LNCaP clone FGC (cell line): ENCODE data around the gene PCF11.
"Not testable (repeated sequence)": the region's sequence is repeated elsewhere in the genome, so short reads cannot be mapped to it uniquely, and the experiment has no call there.

Experiments used
- DNase-seq: peaks from one replicate; pipeline ENCODE4 v3.0.0-alpha.2; 2011; ENCODE audit warnings: low read depth
- H3K4me3 ChIP-seq: 2 replicates; pipeline ENCODE4 v1.5.1; 2011; ENCODE audit warnings: mild to moderate bottlenecking, low read depth, low read length, control low read depth
- CTCF ChIP-seq: IDR thresholded peaks from 2 replicates; pipeline ENCODE4 v1.5.1; 2012; ENCODE audit warnings: mild to moderate bottlenecking; ENCODE audit not compliant: control insufficient read depth, insufficient read depth; ENCODE audit errors: extremely low read depth

PCF11 gene

DNA sequence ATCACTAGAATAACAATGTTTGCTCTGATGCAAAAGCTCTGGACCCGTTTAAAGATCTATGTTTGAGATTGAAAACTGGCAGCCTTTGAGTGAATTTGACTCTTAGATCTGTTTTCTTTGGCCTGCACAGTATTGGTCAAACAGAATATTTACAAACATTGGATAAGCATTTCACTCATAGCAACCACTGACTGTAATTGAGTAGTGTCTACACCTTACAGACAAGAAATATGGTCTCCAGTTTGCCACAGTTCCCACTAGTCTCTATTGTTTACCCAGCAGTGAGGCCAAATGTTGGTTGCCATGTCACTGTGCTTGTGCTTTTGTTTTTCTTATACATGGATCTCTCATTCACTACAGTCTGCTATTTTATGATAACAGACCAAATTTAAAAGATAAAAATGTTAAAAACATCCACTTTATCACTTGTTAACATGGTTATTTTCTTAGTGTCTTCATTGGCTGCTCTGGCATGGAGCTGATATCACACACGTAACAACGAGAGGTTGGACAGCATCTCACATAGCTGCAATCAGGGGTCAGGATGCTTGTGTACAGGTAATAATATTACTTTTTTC is 48.8 kb downstream of the PCF11 start:
- no peak for TF ChIP-seq CTCF
- H3K4me3 ChIP-seq: no peak overlapping the region
- no peak for DNase-seq

DNA sequence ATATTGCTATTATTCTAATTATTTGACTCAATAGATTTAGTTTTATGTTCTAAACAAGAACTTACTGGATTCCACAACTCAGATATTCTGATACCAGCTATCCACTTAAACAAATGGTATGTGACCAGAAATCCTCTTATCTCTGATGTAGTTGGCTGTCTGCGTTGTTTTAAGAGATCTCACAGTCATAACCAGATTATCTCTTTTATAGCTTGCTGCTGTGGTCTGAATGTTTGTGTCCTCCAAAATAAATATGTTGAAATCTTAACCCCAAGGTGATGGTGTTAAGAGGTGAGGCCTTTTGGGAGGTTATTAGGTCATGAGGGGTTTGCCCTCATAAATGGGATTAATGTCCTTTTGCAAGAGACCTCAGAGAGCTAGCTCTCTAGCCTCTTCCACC is 49.3 kb downstream of the PCF11 start:
- no peak overlapping the region for H3K4me3 ChIP-seq
- no peak for TF ChIP-seq CTCF
- no peak for DNase-seq

GRCh38 chr11:83206771-83207382 is 49.9 kb downstream of the PCF11 start:
- not testable (repeated sequence) for DNase-seq, H3K4me3 ChIP-seq

DNA sequence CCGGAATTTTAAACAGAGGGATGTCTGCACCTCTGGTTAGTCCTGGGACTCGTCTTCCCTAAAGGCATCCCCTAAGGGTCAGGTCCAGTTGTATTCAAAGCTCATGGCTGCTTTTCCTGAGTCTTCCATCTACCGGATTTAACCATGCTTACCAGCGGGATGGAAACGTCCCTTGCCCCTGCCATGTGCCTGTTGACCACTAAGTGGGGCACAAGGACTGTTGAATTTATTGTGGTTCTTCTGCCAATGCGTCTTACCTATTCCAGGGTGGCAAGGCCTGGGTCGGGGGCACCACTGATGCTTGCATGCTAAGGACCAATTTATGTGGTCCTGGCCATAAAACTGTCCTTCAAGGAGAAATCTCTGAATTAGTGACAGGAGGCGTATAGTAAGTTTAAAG is 62.2 kb downstream of the PCF11 start:
- no peak for DNase-seq
- no peak overlapping the region for H3K4me3 ChIP-seq
- peak; percentile 54 for TF ChIP-seq CTCF

- no peak for TF ChIP-seq CTCF
- no peak overlapping the region for H3K4me3 ChIP-seq
- DNase-seq: no peak
These were observed 63.3 kb downstream of the PCF11 start for GRCh38 chr11:83220260-83220659.

DNA sequence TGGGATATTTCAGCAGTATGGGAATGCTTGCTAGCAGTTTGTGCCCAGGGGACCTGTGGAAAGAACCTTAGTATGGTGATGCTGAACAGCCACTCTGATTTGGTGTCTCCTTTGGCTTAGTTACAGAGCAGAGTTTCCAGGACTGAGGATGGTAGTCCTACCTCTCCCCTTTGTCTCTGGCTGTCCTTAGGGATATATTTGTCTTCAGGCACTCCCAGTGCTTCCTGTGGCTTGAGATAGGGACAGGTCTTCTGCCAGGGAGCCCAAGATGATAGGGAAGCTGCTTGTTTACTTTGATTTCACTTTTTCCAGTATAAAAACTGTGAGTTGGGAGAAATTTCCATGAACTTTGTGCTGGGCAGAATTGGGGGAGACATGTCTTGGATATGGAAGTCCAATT is 64.8 kb downstream of the PCF11 start:
- H3K4me3 ChIP-seq: no peak overlapping the region
- TF ChIP-seq CTCF: no peak
- no peak for DNase-seq

DNA sequence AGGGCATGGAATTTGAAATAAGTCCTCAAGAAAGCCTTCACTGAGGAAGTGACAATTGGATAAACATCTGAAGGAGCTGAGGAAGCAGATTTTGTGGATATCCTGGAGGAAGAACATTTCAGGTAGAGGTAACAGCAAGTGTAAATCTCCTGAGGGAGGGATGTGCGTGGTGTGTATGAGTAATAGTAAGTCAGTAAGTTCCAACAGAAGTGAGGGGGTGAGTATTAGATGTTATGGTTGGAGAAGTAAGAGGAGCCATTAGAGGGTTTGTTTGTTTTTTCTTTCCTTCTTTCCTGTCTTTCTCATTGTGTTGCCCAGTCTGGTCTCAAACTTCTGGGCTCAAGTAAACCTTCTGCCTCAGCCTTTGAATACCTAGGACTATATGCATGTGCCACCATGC is 65.6 kb downstream of the PCF11 start:
- TF ChIP-seq CTCF: no peak
- H3K4me3 ChIP-seq: no peak overlapping the region
- DNase-seq: no peak
